Fibroblast of the aortic adventitia (primary cell): ENCODE results near the gene FAM98B. TPM values are rescaled to one million over a fixed set of nuclear protein-coding genes. Genes with fewer than 3 reads are reported as not detected.
A peak's percentile ranks its signal among the peaks of the same experiment; 100 is the strongest.

Source experiments
- DNase-seq: peaks from one replicate; pipeline ENCODE4 v3.0.0-alpha.2; 2010; ENCODE audit warnings: low read depth
- H3K4me3 ChIP-seq: 2 replicates; pipeline ENCODE4 v1.5.1; 2011; ENCODE audit warnings: low read depth, mild to moderate bottlenecking, control low read depth, low read length, moderate library complexity
- total RNA-seq: library from RNA; depleted of rRNA; stranded (reverse); fragments of >200 nt; gene quantifications from 2 replicates; pipeline ENCODE4 v1.2.3, GENCODE V29; 2012; ENCODE audit warnings: low replicate concordance
- TF ChIP-seq, protein P1 (sequence below): IDR thresholded peaks from 2 replicates; pipeline ENCODE4 v1.5.1; 2011; ENCODE audit warnings: mild to moderate bottlenecking, low read length, control low read depth, inconsistent platforms; ENCODE audit not compliant: insufficient read depth

Gene FAM98B
- total RNA-seq, 1 donor, result 8.9 TPM

DNA sequence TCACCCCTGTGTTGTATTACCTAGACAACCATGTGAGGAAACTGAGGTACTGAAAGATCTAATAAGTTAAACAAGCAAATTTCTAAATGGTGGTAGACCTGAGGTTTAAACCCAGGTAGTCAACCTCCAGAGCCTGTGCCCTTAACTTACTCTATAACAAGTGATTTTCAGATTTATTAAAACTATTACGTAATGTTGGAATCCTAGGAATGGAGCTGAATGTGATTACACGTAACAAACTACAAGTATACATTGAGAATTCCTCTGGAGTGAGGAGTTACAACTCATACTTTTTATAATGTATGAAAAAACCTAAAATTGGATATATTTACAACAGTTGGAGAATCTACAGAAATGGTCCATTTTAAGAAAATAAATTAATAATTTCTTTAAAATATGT lies 18.0 kb downstream of the FAM98B start:
- no peak for DNase-seq
- no peak overlapping the region for H3K4me3 ChIP-seq
- TF ChIP-seq, protein P1, sequence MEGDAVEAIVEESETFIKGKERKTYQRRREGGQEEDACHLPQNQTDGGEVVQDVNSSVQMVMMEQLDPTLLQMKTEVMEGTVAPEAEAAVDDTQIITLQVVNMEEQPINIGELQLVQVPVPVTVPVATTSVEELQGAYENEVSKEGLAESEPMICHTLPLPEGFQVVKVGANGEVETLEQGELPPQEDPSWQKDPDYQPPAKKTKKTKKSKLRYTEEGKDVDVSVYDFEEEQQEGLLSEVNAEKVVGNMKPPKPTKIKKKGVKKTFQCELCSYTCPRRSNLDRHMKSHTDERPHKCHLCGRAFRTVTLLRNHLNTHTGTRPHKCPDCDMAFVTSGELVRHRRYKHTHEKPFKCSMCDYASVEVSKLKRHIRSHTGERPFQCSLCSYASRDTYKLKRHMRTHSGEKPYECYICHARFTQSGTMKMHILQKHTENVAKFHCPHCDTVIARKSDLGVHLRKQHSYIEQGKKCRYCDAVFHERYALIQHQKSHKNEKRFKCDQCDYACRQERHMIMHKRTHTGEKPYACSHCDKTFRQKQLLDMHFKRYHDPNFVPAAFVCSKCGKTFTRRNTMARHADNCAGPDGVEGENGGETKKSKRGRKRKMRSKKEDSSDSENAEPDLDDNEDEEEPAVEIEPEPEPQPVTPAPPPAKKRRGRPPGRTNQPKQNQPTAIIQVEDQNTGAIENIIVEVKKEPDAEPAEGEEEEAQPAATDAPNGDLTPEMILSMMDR, result no peak

DNA sequence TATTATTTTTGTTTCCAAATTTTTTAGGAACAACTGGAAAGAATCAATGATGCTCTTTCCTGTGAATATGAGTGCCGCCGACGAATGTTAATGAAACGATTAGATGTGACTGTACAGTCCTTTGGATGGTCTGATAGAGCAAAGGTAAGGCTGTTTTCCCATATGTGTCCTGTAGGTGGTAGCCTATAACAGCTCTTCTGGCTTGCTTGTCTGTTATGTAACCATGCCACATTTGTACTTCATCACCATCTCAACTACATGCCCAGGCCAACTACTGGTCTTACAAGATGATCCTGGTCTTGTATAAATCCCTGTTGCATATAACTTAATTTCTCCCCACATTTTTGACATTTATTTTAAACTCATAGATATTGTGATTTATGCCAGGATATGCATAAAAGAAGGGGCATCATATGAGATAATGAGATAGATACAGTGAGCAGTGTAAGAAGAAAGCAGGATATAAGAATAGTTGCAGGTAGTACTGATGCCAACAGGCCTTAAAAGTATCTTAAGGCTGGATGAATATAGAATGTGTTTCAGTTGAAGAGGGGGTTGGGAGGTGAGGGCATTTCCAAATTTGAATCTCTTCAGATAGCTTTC lies 20.3 kb downstream of the FAM98B start:
- DNase-seq, result peak; percentile 87
- no peak overlapping the region for H3K4me3 ChIP-seq
- TF ChIP-seq, protein P1, result peak; percentile 79

DNA sequence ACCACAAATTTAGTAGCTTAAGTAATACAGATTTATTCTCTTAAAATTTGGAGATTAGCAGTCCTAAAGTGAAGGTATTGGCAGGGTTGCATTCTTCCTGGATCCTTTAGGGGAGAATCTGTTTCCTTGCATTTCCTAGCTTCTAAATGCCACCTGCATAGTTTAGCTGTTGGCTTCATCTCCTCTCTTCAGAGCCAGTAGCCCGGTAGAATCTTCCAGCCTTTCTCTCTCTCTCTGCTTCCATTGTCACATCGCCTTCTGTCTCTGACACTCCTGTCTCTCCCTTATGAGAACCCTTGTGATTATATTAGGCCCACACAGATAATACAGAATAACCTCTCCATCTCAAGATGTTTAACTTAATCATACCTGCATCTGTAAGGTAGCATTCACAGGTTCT lies 21.4 kb downstream of the FAM98B start:
- no peak overlapping the region for H3K4me3 ChIP-seq
- DNase-seq, result no peak
- TF ChIP-seq, protein P1, result no peak

DNA sequence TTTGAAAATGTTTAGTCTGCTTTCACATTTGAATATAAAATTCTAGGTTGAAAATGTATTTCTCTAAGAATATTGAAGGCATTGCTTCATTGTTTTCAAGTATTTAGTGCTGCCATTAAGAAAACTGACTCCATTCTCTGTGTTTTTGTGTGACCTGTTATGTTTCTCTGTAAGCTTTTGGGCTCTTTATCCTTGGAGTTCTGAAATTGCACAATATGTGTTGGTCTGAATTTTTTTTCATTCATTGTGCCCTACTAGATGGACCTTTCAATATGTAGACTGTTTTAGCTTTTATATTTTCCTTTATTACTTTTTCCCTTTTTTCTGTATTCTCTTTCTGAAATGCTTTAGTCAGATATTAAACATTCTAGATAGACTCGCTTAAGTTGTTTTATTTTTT lies 22.2 kb downstream of the FAM98B start:
- TF ChIP-seq, protein P1, result no peak
- no peak for DNase-seq
- H3K4me3 ChIP-seq, result no peak overlapping the region

DNA sequence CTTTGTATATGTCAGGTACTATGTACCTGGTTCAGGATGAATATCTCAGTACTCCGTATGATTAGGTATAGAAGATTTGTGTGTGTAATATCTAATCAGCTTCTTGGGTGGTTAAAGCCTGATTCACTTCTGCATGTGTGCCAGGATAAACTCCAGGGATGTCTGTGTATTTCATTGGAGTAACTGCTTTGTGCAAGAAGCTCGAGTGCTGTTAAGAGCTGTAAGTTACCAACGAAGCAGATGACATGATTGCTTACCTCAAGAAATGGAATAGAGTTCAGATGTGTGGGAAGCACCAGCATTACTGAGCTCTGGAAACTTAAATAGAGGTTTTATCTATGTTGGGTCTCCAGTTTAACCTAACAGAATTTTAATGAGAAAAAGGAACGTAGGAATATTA lies 23.7 kb downstream of the FAM98B start:
- DNase-seq, result peak; percentile 23
- no peak overlapping the region for H3K4me3 ChIP-seq
- TF ChIP-seq, protein P1, result no peak

DNA sequence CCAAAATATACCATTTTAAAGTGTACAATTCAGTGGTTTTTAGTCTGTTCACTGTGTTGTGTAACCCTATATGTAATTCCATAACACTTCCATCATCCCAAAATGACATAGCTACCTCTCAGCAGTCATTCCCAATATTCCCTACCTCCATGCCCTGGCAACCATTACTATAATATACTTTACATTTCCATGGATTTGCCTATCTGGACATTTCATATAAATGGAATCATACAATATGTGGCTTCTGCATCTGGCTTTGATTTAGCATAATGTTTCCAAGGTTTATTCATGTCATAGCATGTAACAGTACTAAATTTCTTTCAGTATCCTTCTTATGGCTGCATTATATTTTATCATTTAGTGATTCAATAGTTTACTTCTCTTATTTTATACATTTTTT lies 25.3 kb downstream of the FAM98B start:
- peak; percentile 11 for DNase-seq
- TF ChIP-seq, protein P1, result no peak
- no peak overlapping the region for H3K4me3 ChIP-seq

DNA sequence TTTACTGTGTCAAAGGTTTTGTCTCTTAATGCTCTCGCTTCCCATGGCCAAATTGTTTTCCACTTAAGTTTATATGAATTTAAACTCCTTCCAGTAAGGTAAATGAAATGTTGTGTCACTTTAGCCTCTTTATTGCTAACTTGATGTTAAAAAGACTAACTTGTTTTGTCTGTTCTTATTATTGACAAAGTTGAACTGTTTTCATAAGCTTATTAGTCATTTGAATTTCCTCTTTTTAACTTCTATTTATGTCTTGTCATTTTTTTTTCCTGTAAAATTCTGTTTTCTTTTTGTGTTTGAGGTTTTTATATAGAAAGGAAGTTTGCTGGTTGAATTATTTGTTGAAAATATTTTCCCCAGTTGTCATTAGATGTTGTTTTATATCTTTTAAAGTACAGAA lies 25.8 kb downstream of the FAM98B start:
- no peak overlapping the region for H3K4me3 ChIP-seq
- no peak for DNase-seq
- TF ChIP-seq, protein P1, result no peak
